GM21367 (cell line): ENCODE measurements around the gene MYO5B.

Source experiments
- ATAC-seq: cut with Tn5 transposase; IDR thresholded peaks from one replicate; pipeline ENCODE4 v1.9.1; 2021; ENCODE audit not compliant: unreplicated experiment

Gene MYO5B

GRCh38 chr18:50027996-50028395 lies 167.0 kb downstream of the MYO5B start:
- ATAC-seq = no peak

- no peak for ATAC-seq
Observed at GRCh38 chr18:50024466-50024865, 170.5 kb downstream of the MYO5B start.

GRCh38 chr18:50022985-50023384 lies 172.0 kb downstream of the MYO5B start:
- no peak for ATAC-seq

- ATAC-seq = no peak
Observed at GRCh38 chr18:50014606-50015005, 180.3 kb downstream of the MYO5B start.

- ATAC-seq = no peak
Observed at GRCh38 chr18:50013363-50014138, 181.4 kb downstream of the MYO5B start.

GRCh38 chr18:50011813-50012435 lies 183.0 kb downstream of the MYO5B start:
- ATAC-seq = no peak

- peak; percentile 85 for ATAC-seq
Observed at GRCh38 chr18:50009773-50010335, 185.1 kb downstream of the MYO5B start.

GRCh38 chr18:50008306-50008705 lies 186.6 kb downstream of the MYO5B start:
- ATAC-seq = no peak

GRCh38 chr18:50006470-50007046 lies 188.4 kb downstream of the MYO5B start:
- ATAC-seq = no peak

- no peak for ATAC-seq
Observed at GRCh38 chr18:50004013-50004412, 190.9 kb downstream of the MYO5B start.

GRCh38 chr18:50002781-50003180 lies 192.2 kb downstream of the MYO5B start:
- no peak for ATAC-seq

GRCh38 chr18:50000227-50000626 lies 194.7 kb downstream of the MYO5B start:
- no peak for ATAC-seq

- ATAC-seq = no peak
Observed at GRCh38 chr18:49999128-49999527, 195.8 kb downstream of the MYO5B start.

GRCh38 chr18:49997558-49997957 lies 197.4 kb downstream of the MYO5B start:
- no peak for ATAC-seq

GRCh38 chr18:49994410-49994809 lies 200.5 kb downstream of the MYO5B start:
- no peak for ATAC-seq

GRCh38 chr18:49993299-49993698 lies 201.6 kb downstream of the MYO5B start:
- ATAC-seq = no peak

GRCh38 chr18:49988733-49989132 lies 206.2 kb downstream of the MYO5B start:
- no peak for ATAC-seq

- ATAC-seq = no peak
Observed at GRCh38 chr18:49988101-49988500, 206.8 kb downstream of the MYO5B start.

- ATAC-seq = no peak
Observed at GRCh38 chr18:49985236-49985635, 209.7 kb downstream of the MYO5B start.

- ATAC-seq = no peak
Observed at GRCh38 chr18:49980896-49981295, 214.1 kb downstream of the MYO5B start.

GRCh38 chr18:49976795-49977560 lies 218.0 kb downstream of the MYO5B start:
- no peak for ATAC-seq
